ENCODE results near the gene KDM5B.
"Not testable (repeated sequence)": the region's sequence is repeated elsewhere in the genome, so short reads cannot be mapped to it uniquely, and the experiment has no call there.

Gene KDM5B

DNA sequence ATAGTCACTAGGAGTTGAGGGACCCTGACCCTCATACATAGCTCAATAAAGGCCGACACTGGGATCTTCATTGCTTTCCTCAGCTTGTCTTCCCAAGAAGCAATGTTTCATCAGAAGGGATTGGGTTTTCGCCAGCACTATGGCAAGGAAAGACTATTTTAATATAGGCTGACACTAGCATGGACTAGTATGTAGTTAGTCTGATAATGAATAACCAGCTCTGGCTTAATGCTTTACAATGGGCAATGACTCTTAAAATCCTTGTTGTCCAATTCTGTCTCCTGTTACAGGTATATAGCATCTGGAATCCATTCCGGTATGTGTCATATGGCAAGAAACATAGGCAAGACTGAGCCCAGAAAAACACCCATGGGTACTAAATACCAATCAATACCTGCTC is 82.7 kb downstream of the KDM5B start:
- no peak overlapping the region for H2AFZ ChIP-seq (ENCODE audit: low read depth)
- no peak overlapping the region for H3K27ac ChIP-seq
- no peak for TF ChIP-seq CTCF (conservative IDR thresholded peaks at IDR 0.05; ENCODE audit: low read depth, low read length)
- H3K27me3 ChIP-seq (ENCODE audit: insufficient read depth, low read depth): no peaks in the 10 kb centered on the region
- H3K9ac ChIP-seq: no peak overlapping the region
- H3K4me1 ChIP-seq (ENCODE audit: low read depth, poor library complexity, severe bottlenecking): no peaks in the 10 kb centered on the region
- H3K36me3 ChIP-seq (ENCODE audit: insufficient read depth): no peaks in the 10 kb centered on the region
- H3K4me2 ChIP-seq: no peak overlapping the region
- no peaks in the 10 kb centered on the region for H4K20me1 ChIP-seq (ENCODE audit: insufficient read depth)
- no peaks in the 10 kb centered on the region for H3K79me2 ChIP-seq (ENCODE audit: insufficient read depth, low read depth)
- H3K4me3 ChIP-seq (IDR thresholded peaks at IDR 0.05; ENCODE audit: insufficient read depth, low read depth, low read length): no peak overlapping the region

DNA sequence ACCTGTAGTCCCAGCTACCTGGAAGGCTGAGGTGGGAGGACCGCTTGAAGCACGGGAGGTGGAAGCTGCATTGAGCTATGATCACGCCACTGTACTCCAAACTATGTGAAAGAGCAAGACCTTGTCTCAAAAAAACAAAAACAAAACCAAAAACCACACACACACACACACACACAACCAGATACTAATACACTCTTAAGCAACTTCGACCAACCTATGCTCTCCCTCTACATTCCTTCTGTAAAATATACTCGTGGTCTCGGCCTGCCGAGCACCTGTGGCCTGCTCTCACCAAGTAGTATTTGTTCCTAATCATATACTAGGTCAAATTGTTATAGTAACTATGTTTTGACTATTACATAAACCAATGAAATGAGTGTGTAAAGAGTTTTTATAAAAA is 84.5 kb downstream of the KDM5B start:
- no peaks in the 10 kb centered on the region for H3K27me3 ChIP-seq (ENCODE audit: insufficient read depth, low read depth)
- H3K4me2 ChIP-seq: no peak overlapping the region
- H3K4me3 ChIP-seq (IDR thresholded peaks at IDR 0.05; ENCODE audit: insufficient read depth, low read depth, low read length): no peak overlapping the region
- no peaks in the 10 kb centered on the region for H3K79me2 ChIP-seq (ENCODE audit: insufficient read depth, low read depth)
- H2AFZ ChIP-seq (ENCODE audit: low read depth): no peak overlapping the region
- H3K27ac ChIP-seq: no peak overlapping the region
- H3K9ac ChIP-seq: no peak overlapping the region
- no peaks in the 10 kb centered on the region for H4K20me1 ChIP-seq (ENCODE audit: insufficient read depth)
- no peaks in the 10 kb centered on the region for H3K36me3 ChIP-seq (ENCODE audit: insufficient read depth)
- no peak for TF ChIP-seq CTCF (conservative IDR thresholded peaks at IDR 0.05; ENCODE audit: low read depth, low read length)
- peaks cover 8% of the 10 kb centered on the region for H3K4me1 ChIP-seq (ENCODE audit: low read depth, poor library complexity, severe bottlenecking)

DNA sequence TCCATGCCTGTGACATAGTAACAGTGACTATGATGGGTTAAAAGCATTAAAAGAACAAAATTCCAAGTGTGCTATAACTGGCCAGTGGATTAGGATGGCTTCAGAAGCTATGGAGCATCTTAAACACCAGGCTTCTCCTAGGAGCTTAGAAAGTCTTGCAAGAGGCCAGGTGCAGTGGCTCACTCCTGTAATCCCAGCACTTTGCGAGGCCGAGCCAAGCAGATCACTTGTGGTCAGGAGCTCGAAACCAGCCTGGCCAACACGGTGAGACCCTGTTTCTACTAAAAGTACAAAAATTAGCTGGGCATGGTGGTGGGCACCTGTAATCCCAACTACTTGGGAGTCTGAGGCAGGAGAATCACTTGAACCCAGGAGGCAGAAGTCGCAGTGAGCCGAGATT is 85.2 kb downstream of the KDM5B start:
- H3K79me2 ChIP-seq (ENCODE audit: insufficient read depth, low read depth); H3K9ac ChIP-seq; H2AFZ ChIP-seq (ENCODE audit: low read depth); H3K4me3 ChIP-seq (IDR thresholded peaks at IDR 0.05; ENCODE audit: insufficient read depth, low read depth, low read length); H3K4me1 ChIP-seq (ENCODE audit: low read depth, poor library complexity, severe bottlenecking); H3K27me3 ChIP-seq (ENCODE audit: insufficient read depth, low read depth); H3K27ac ChIP-seq; H3K4me2 ChIP-seq; H3K36me3 ChIP-seq (ENCODE audit: insufficient read depth); H4K20me1 ChIP-seq (ENCODE audit: insufficient read depth): not testable (repeated sequence)

DNA sequence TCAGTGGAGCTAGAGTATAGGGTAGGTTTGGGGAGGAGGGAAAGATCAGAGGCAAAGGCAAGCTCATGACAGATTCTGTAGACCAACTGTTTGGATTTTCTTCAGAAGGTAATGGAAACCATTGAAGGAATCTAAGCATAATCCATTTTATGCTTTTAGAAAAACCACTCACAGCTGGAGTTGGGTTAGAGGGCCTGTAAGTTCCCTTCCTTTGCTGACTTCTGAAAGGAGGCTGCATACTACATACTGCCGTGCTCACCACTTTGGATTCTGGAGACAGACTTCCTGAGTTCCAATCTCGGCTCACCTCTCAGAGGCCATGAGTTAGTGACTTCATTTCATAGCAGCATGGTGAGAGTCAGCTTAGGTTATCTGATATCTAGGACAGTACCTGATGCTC is 91.6 kb downstream of the KDM5B start:
- H4K20me1 ChIP-seq (ENCODE audit: insufficient read depth): no peaks in the 10 kb centered on the region
- H3K79me2 ChIP-seq (ENCODE audit: insufficient read depth, low read depth): no peaks in the 10 kb centered on the region
- H3K4me1 ChIP-seq (ENCODE audit: low read depth, poor library complexity, severe bottlenecking): peaks cover 8% of the 10 kb centered on the region
- no peak for TF ChIP-seq CTCF (conservative IDR thresholded peaks at IDR 0.05; ENCODE audit: low read depth, low read length)
- H3K4me3 ChIP-seq (IDR thresholded peaks at IDR 0.05; ENCODE audit: insufficient read depth, low read depth, low read length): no peak overlapping the region
- peaks cover 5% of the 10 kb centered on the region; the same call in 1 of the 2 replicates for H3K27me3 ChIP-seq (ENCODE audit: insufficient read depth, low read depth)
- no peaks in the 10 kb centered on the region for H3K36me3 ChIP-seq (ENCODE audit: insufficient read depth)
- H3K9ac ChIP-seq: no peak overlapping the region
- H3K4me2 ChIP-seq: no peak overlapping the region
- no peak overlapping the region for H3K27ac ChIP-seq
- no peak overlapping the region for H2AFZ ChIP-seq (ENCODE audit: low read depth)

DNA sequence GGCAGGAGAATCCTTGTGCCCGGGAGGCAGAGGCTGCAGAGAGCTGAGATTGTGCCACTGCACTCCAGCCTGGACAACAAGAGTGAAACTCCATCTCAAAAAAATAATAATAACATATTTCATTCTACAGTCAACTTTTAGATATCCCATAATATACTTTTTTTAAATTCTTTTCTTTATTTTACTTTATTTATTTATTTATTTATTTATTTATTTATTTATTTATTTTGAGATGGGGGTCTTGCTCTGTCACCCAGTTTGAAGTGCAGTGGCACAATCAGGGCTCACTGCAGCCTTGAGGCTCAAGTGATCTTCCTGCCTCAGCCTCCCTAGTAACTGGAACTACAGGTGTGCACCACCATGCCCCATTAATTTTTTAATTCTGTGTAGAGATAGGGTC is 94.0 kb downstream of the KDM5B start:
- not testable (repeated sequence) for H4K20me1 ChIP-seq (ENCODE audit: insufficient read depth); H3K36me3 ChIP-seq (ENCODE audit: insufficient read depth); H3K27ac ChIP-seq; H3K4me3 ChIP-seq (IDR thresholded peaks at IDR 0.05; ENCODE audit: insufficient read depth, low read depth, low read length); H2AFZ ChIP-seq (ENCODE audit: low read depth); H3K4me2 ChIP-seq; H3K4me1 ChIP-seq (ENCODE audit: low read depth, poor library complexity, severe bottlenecking); H3K9ac ChIP-seq; H3K79me2 ChIP-seq (ENCODE audit: insufficient read depth, low read depth)
- peaks cover 28% of the 10 kb centered on the region; the same call in 1 of the 2 replicates for H3K27me3 ChIP-seq (ENCODE audit: insufficient read depth, low read depth)

All from KMS-11 (cell line).